ENCODE measurements around the gene C6orf136.

Gene C6orf136, protein sequence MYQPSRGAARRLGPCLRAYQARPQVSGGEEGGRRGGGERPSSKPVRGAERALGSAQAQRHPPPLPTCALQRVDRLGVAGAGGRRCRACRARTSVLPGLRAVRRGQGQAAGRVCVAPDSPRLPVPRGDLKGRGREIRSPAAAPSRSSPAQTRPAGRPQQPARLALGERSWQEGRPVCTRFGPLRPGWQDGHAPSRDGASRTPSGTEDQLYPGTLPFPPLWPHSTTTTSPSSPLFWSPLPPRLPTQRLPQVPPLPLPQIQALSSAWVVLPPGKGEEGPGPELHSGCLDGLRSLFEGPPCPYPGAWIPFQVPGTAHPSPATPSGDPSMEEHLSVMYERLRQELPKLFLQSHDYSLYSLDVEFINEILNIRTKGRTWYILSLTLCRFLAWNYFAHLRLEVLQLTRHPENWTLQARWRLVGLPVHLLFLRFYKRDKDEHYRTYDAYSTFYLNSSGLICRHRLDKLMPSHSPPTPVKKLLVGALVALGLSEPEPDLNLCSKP

DNA sequence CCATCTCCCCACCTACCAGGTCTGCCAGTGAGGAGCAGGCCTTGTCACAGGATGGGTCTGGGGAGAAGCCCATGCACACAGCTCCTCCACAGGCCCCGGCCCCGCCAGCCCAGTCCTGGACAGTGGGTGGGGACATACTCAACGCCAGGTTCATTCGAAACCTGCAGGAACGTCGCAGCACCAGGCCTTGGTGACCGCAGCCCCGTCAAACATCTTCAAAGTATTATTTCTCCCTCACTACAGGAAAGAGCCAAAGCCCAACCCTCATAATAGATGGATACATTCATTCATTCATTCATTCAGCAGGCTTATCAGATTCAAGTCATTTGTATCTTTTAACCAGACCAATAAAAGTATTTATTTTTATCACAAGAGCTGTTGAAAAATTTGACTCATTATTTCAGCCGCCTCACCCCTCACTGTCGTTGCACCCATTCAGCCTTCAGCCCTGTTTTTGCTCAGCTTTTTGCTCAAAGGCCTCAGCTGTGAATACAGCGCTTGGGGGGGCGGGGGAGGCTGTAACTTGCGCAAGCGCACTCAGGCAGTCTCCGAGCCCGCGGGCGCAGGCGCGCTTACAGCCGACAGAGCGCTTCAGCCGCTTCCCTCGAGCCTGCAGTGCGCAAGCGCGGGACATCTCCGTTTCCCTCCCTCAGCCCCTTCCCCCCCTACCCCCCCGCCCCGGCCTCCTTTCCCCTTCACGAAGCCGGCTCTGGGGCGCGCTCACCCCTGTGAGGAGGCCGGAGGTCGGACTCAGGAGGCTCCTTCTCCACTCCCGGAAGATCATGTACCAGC is at the start of gene C6orf136:
C6orf136 (plus strand) TSS at position 684 of the 792 bp plus-strand sequence; CDS start at position 783, 99 bp downstream.
- DNase-seq = peak; percentile 90

DNA sequence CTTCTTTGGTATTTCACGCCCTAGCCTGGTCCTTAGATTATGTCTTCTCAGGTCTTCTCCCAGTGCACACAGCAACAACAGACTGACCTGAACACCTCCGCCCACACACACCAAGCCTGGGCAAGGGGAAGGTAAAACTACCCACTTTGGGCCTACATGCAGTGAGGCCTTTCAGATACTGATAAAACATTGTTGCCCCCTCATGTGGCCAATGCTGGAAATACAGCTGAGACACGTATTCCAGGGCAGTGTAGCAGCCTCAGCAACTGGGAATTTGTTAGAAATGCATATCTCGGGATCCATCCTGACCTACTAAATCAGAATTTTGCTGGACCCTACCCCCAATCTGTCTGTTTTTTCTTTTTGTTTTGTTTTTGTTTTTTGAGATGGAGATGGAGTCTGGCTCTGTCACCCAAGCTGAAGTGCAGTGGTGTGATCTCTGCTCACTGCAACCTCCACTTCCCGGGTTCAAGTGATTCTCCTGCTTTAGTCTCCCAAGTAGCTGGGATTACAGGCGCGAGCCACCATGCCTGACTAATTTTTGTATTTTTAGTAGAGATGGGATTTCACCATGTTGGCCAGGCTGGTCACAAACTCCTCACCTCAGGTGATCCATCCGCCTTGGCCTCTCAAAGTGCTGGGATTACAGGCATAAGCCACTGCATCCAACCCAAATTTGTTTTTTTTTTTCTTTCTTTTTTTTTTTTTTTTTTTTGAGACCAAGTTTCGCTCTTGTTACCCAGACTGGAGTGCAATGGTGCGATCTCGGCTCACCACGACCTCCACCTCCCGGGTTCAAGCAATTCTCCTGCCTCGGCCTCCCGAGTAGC is 49.4 kb upstream of the C6orf136 start:
- peak; percentile 53 for DNase-seq

DNA sequence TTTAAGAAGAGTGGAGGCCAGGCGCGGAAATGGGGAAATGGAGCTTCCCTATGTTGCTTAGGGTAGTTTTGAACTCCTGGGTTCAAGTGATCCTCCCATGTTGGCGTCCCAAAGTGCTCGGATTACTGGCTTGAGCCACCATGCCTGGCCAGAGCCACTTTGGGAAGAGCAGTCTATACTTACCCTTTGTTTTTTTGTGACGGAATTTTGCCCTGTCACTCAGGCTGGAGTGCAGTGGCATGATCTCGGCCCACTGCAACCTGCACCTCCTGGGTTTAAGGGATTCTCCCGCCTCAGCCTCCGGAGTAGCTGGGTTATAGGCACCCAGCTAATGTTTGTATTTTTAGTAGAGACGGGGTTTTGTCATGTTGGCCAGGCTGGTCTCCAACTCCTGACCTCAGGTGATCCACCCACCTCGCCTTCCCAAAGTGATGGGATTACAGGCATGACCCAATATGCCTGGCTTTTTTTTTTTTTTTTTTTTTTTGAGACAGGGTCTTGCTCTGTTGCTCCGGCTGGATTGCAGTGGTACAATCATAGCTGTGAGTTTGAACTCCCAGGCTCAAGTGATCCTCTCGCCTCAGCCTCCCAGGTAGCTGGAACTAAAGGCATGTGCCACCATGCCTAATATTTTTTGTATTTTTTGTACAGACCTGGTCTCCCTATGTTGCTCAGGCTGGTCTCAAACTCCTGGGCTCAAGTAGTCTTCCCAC is 47.9 kb upstream of the C6orf136 start:
- DNase-seq = no peak

DNA sequence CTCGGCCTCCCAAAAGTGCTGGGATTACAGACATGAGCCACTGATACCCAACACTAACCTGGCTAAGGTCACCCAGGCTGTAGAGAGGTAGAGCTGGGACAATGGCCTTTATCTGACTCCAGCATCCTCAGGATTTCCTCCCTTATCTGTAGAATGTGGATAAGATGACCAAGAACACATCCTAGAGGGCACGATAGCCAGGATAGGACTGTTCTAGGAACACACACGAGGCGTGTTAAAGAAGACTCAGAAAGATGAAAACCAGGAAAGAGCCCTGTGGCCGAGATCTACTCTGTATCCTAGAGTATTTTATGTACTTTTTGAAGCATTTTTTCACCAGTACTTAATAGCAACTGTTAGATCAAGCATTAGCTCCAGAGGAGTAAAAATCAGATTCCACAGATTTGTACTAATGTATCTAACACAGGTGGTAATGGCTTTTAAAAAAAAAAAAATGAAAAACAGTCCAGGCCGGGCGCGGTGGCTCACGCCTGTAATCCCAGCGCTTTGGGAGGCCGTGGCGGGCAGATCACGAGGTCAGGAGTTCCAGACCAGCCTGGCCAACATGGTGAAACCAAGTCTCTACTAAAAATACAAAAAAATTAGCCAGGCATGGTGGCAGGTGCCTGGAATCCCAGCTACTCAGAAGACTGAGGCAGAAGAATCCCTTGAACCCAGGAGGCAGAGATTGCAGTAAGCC is 47.2 kb upstream of the C6orf136 start:
- DNase-seq = no peak

DNA sequence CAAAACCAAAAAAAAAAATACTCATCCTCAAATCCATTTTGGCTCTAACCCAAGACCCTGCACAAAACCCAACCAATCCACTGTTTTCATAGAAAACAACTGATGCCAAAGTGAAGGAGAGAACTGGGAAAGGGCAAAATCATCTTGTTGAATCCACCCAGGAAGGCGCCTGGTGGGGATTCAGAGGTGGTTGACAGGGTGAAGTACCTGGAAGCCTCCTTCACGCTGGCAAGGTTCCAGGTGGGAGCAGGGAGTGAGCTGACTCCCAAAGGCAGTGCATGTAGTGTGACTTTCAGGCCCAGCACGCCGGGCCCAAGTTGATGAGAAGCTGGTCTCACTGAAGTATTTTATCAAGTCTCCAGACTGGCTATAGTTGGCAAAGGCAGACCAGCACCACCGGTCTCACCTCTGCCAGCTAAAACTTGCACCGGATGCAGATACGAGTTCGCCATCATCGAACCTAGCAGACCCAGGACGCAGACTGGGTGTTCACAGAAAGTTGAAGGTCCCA is 46.4 kb upstream of the C6orf136 start:
- DNase-seq = no peak

DNA sequence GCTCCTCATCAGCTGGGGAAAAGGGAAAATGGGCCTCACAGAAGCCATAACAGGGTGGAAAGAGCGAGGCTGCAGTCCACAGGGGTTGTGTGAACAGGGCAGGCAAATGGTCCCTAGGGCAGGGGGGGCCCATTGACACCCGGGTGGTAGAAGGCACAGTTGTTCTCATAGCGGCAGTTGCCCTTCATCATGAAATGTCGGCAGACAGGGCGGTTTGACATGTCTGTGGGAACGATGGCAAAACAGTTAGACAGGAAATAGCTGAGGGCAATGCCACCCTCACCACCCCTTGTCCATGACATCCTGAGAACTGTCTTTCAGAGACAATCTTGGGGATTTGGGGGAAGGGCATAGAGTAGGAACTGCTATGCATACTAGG is 45.5 kb upstream of the C6orf136 start:
- DNase-seq = no peak

DNA sequence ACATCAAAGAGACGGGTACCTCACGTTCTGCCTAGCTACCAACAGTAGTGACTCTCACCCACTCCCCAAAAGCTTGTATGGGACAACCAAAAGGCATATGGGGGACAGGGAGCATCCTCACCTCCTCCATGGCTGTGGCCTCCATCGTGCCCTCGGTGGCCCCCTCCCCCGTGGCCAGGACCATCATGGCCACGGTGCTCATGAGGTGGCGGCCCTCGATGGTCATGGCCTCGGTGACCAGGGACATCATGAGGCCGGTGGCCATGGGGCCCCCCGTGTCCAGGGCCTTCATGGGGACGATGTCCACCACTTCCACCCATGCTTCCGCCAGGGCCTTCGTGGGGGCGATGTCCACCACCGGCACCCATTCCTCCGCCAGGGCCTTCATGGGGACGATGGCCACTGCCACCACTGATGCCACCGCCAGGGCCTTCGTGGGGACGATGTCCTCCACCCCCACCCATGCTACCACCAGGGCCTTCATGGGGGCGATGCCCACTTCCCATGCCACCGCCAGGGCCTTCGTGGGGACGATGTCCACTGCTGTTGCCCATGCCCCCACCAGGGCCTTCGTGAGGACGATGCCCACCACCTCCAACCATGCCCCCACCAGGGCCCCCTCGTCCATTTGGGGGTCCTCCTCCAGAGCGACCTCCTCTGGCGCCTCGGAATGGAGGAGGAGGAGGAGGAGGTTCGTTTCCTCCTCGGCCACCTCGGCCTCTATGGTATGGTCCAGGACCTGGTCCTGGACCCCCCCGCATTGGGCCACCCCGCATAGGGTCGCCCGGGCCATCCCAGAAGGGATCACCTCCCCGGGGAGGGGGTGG is 44.9 kb upstream of the C6orf136 start:
- no peak for DNase-seq

DNA sequence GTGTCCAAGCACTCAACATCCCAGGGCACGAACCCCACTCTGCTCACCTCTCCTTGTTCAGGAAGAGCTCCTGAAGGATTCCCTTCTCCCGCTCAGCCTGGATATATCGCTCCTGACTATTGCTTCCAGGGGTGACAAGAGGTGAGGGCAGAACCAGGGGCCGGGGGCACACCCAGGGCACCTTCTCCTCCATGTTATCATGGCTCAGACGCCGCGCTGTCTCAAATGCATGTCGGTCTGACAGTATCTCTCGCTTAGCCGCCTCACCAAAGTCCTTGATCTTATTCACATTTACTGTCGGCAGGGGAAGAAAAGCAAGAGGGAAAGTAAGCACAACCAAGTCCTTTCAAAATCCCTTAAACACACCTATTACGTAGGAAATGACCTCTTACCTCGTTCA is 43.0 kb upstream of the C6orf136 start:
- no peak for DNase-seq

DNA sequence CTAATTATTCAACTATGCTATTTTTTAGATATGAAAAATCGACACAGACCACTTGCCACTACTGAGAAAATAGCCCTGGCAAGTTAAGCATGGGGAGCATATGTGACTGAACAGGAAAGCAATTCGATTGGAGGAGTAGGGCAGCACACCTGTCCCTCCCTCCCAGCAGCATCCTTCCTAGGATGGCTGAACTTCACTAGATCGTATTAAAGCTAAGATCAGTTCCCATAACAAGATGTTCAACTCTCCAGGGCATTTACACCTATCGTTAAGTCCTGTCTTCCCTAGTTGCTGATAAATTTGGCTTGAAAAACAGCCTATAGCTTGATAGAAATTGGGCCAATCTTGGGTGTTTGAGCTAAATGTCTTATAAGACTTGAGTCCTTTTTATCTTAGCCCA is 36.9 kb upstream of the C6orf136 start:
- no peak for DNase-seq

DNA sequence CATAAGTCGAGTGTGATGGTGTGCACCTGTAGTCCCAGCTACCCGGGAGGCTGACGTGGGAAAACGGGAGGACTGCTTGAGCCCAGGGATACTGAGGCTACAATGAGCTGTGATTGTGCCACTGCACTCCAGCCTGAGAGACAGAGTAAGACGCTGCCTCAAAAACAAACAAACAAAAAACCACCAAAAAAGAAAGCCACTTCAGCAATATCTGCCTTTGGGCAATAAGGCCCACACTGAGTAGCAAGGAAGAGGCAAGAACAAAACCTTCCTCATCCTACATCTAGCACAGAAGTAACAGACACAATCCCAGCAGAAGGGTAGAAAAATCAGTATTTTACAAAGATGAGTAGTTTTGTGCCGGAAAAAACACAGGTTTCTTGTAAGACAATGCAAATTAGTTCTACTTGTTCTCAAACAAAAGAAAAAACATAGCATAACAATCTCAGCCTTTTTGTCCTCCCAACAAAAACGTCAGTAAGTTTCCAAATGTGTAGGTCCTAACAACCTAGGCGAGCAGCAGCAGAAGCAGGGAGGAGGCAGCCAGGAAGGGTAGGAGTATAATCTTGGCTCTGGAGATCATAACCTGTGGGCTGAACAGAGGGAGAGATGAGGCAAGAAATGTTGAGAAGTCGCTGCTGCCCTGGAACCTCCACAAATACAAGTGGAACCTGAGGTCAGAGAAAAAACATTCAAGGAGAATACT is 35.6 kb upstream of the C6orf136 start:
- DNase-seq = peak; percentile 24

DNA sequence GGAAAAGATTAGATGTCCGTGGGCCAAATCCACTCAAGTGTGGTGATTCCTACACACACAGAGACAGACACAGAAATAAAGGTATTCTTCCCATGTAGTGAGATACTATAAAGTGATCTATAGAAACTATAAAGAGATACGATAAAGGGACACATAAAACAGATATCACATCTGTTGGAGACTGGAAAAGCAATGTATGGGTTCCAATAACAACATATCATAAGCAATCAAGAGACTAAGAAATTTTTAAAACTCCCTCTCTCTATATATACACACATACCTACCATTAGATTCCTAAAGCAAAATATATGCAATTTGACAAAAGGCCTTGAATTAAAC is 35.1 kb upstream of the C6orf136 start:
- DNase-seq = no peak

DNA sequence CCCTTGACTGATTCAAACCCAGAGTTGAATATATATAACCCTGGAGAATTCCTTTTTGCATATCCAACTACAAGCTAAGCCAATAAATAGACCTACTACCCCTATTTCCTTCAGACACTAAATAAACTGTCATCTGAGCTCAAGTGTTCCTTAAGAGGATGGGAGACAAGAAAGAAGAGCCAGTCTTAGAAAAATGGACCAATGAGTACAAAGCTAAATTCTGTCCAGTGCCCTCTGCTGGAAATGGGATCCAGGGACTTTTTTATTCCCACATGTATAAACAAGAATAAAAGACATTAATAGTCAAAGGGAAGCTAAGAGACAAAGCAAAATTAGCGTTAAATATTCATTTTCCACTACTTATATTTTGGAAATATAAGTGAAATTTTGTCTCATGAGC is 34.7 kb upstream of the C6orf136 start:
- DNase-seq = peak; percentile 47

DNA sequence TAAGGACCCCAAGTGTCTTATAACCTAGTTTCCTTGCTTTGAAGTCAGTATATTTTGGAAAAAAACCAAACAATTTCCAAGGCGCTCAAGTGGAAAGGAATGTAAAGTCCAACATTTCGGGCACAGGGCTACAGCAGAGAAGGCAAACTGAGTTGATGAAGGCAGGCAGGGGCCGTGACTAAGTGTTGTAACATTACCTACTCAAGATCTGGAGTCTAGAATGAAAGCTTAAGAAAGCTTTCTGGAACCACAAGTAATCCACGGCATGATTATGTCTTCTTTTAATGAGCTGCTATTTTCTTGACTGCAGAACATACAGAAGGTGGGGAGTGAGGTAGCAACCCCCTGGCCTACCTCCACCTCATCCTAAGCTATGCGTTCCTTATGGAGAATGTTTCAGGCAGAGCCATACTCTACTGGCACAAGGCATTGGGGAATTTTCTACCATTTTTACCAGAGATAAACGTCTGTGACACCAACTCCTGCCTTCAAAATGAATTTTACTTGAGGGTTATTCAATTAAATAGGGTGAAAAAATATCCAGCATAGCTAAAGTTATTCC is 34.2 kb upstream of the C6orf136 start:
- DNase-seq = peak; percentile 91

DNA sequence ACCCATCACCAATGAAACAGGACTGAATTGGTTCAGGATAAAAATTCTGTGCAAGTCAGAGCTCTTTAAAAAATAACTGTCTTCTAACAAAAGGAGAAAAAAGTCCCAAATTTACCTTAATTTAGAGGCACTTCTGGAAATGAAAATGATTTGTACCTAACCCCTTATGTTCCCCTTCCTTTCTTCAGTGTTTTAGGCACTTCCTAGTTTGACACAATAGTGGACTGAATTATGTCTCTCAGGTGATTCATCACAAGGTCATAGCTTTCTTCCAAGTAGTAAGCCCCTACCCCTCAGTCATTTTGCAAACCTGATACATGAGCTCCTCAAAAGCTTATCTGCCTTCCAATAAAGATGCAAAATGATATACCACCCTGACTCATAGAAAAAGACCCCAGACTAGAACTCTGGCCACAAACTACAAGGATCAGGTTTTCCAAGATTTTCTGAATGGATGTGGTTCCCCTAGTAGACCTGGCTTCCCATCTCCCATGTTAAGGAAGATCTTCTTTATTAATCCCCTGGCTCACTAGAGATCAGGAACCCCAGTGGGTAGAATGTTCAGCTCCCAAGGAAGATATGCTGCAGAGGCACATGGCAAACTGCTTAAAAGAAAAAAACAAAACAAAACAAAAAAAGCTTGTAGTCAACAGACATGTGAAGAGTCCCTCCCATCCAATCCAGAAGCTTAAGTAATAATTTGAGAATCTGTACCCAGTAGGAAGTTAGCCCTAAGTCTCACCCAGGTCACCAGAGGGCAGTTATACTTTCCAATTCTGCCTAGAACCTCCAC is 33.5 kb upstream of the C6orf136 start:
- peak; percentile 11 for DNase-seq

DNA sequence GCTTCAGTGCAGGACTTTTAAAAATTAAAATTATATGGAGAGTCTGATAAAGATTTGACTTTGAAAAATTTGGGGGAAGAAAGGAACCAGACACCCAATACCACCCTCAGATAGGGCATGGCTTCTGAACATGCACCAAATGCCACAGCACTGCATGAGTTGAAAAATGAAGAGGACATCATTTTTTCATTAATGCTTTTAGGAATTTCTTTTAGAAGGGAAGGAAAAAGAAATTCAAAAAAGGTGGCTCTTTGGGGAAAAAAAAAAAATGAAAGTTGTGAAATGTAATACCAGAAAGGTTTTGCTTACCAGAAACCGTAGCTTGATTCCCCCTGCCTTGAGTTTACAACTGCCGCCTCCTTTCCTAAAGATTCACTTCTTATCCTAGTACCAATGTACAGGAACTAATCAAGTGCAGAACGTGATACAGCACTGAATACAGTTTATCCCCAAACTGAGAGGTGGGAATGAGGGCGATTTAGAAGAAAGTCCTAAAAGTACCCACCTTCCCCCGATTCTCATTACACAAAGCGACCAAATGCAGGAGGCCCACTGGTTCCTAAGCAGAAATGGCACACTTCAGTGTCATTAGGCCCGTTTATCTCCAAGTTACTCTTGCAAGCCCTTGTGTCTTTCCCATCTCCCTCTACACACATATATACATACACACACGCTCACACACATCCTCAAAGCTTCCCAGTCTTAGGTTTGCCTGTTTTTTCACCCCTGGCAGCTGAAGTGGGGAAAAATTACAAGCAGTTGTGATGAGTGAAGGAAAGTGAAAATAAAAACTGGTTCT is 32.7 kb upstream of the C6orf136 start:
- no peak for DNase-seq

DNA sequence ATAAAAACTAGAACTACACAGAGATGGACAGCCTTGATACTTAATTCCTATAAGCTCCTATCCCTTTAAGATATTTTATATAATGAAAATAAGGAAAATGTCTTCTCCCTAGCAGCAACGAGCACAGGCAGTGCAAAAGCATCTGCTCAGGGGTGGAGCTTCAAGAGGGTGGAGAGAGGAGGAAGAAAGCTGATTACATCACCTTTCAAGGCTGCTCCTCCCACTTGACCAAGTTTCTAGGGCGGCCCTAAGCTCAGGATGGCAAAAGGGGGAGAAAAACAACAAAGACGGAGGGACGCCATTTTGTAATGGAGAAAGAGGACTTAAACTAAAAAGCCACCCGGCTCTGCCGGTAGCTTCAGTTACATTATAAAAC is 32.1 kb upstream of the C6orf136 start:
- peak; percentile 95 for DNase-seq

DNA sequence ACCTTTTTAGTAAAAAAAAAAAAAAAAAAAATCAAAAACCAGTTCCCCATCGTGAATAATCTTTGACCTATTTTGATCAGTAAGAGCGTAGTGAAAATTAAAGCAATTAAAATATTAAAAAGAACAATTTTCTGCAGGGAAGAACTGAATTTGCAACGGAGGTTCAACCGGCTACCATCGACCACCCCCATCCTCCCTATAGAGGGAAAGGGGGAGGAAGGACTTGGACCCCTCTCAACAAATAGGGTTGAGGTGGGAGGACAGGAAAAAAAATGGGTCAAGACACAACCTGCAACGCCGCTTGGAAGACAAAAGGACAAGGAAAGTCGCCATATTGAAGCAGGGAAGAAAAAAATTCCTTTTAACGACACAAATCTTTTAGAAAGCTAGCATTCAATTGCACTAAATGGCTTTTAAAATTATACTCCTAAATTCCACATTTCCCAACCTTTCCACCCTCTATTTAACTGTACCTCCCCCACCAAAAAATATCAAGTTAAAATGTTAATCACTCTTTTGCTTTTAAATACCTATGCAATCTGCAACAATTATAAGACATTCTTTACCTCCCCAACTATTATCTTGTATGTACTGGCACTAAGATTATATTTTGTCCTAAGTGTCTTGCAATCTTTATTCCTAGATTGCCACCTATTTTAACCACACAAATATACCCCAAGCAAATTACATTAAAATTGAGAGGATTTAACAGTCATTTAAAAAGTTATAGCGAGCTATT is 31.5 kb upstream of the C6orf136 start:
- DNase-seq = peak; percentile 85
